Gastroesophageal sphincter (tissue), 4 donors: ENCODE data around the gene CYFIP2. TPM values are rescaled to one million over a fixed set of nuclear protein-coding genes. Genes with fewer than 3 reads are reported as not detected.
A peak's percentile ranks its signal among the peaks of the same experiment; 100 is the strongest.

ENCODE experiments used
- ATAC-seq: fragments of 150-250 bp; one replicate; pipeline ENCODE4 v1.9.1; 2016; ENCODE audit warnings: mild to moderate bottlenecking, moderate library complexity
- H3K27ac ChIP-seq, 4 donors: fragments of 200-600 bp; sonication (generic) in 3 of 4; 1 replicate in 3 of 4; 2 replicates in 1 of 4; pipeline ENCODE4 v1.5.1; 2016 to 2019
- H3K27me3 ChIP-seq: fragments of 200-600 bp; sonication (generic); one replicate; pipeline ENCODE4 v1.5.1; 2019
- H3K36me3 ChIP-seq, 2 donors: fragments of 200-600 bp; sonication (generic); one replicate each; pipeline ENCODE4 v1.5.1; 2019; ENCODE audit warnings: control low read depth in 1 of 2
- H3K4me1 ChIP-seq, 3 donors: fragments of 200-600 bp; sonication (generic); 1 replicate in 2 of 3; 2 replicates in 1 of 3; pipeline ENCODE4 v1.5.1; 2016 to 2019; ENCODE audit warnings: control low read depth in 2 of 3
- H3K4me3 ChIP-seq, 2 donors: fragments of 200-600 bp; sonication (generic); one replicate each; pipeline ENCODE4 v1.5.1; 2019; ENCODE audit warnings: mild to moderate bottlenecking in 1 of 2, moderate library complexity in 1 of 2
- H3K9me3 ChIP-seq, 3 donors: fragments of 200-600 bp; sonication (generic); one replicate each; pipeline ENCODE4 v1.5.1; 2017 to 2019; ENCODE audit warnings: control low read depth in 2 of 3
- EP300 ChIP-seq: sonication (generic); formaldehyde crosslinking; IDR thresholded peaks from one replicate; pipeline ENCODE4 v1.6.1; 2017; ENCODE audit warnings: antibody characterized with exemption, mild to moderate bottlenecking
- POLR2A ChIP-seq, 2 donors: fragments of 450-650 bp; IDR thresholded peaks; one replicate each; pipeline ENCODE4 v1.6.1; 2017; ENCODE audit warnings: antibody characterized with exemption in 2 of 2, mild to moderate bottlenecking in 2 of 2, moderate library complexity in 1 of 2
- POLR2AphosphoS5 ChIP-seq: sonication (generic); formaldehyde crosslinking; IDR thresholded peaks from one replicate; pipeline ENCODE4 v1.6.1; 2017; ENCODE audit warnings: antibody characterized with exemption
- WGBS, 2 donors: methylation state at CpG; one replicate each; pipeline ENCODE4 v1.1.5; 2018; ENCODE audit warnings: low coverage in 1 of 2; 5-methylcytosine and 5-hydroxymethylcytosine counted together
- total RNA-seq, 4 donors: library from RNA; depleted of rRNA; stranded (reverse); fragments of >200 nt; gene quantifications; one replicate each; pipeline ENCODE4 v1.1.0, GENCODE V29; 2016
- TF ChIP-seq, protein P1 (sequence below), 4 experiments: fragments of 200-600 bp in 2 of 4; fragments of 450-650 bp in 2 of 4; sonication (generic) in 1 of 4; IDR thresholded peaks; one replicate each; pipeline ENCODE4 v1.5.1; 2017 to 2019; ENCODE audit warnings: antibody characterized with exemption in 4 of 4, mild to moderate bottlenecking in 2 of 4, moderate library complexity in 2 of 4

The CYFIP2 gene
- total RNA-seq, 4 donors from 2014 or later = 13.7 to 50.6 (median 23.1) TPM

DNA sequence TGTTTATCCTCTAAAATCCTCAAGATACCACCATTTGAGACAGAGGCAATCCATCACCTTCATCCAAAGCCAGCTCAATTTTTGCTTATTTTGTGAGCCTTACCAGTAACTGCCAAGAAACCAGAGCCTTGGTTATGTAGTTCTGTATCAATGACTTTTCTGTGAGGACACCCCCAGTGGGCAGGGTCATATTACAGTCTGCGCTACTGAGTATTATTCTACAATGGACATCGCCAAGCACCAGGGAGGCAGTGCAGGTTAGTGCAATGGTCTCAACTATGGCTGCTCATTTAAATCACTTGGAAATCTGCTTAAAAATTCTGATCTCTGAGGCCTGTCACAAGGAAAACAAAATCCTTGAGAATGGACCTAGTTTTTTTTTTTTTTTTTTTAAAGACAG is 103.6 kb downstream of the CYFIP2 start:
- 94 to 100% methylated on average over 2 of the region's 2 CpGs for WGBS, 2 donors
- ATAC-seq = no peak
- peak overlapping the region; percentile 32 to 85 (median 59) for H3K27ac ChIP-seq

DNA sequence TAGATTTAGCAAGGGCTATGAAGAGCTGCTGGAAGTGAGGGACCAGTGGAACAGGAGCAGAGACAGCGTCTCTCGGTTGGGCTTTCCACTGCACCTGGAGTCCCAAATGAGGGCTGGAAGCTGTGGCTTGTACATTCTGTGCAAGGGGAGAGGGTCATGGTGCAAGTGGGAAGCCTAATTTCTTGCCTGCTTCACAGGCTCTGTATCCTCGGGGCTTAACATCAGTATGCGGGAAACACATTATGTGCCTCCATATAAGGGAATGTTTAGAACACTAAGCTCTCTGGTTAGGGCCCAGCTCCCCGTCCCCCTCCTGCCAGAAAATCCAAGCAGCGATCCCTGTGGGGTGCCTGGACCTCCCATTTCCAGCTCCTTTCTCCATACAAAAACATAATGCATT is 105.0 kb downstream of the CYFIP2 start:
- Histone ChIP-seq H3K4me3 (no peak overlapping the region), H3K4me1 (peaks cover 0 to 59% (median 8%) of the 10 kb centered on the region in 3 donors), H3K9me3 (no peaks in the 10 kb centered on the region), H3K36me3 (no peaks in the 10 kb centered on the region), H3K27me3 (no peaks in the 10 kb centered on the region), H3K27ac (peak overlapping the region; percentile 80 to 96 (median 84))
- TF ChIP-seq POLR2AphosphoS5 = peak; percentile 76
- TF ChIP-seq, protein P1, sequence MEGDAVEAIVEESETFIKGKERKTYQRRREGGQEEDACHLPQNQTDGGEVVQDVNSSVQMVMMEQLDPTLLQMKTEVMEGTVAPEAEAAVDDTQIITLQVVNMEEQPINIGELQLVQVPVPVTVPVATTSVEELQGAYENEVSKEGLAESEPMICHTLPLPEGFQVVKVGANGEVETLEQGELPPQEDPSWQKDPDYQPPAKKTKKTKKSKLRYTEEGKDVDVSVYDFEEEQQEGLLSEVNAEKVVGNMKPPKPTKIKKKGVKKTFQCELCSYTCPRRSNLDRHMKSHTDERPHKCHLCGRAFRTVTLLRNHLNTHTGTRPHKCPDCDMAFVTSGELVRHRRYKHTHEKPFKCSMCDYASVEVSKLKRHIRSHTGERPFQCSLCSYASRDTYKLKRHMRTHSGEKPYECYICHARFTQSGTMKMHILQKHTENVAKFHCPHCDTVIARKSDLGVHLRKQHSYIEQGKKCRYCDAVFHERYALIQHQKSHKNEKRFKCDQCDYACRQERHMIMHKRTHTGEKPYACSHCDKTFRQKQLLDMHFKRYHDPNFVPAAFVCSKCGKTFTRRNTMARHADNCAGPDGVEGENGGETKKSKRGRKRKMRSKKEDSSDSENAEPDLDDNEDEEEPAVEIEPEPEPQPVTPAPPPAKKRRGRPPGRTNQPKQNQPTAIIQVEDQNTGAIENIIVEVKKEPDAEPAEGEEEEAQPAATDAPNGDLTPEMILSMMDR (IDR thresholded peaks at IDR 0.05) = no peak
- TF ChIP-seq EP300 = no peak
- no peak for TF ChIP-seq POLR2A (IDR thresholded peaks at IDR 0.05)
- WGBS, 2 donors = 38 to 54% methylated on average over 4 of the region's 6 CpGs
- peak; percentile 56 for ATAC-seq

More for the DNA sequence above, 103.6 kb downstream of the CYFIP2 start:
- no peak for TF ChIP-seq POLR2A (IDR thresholded peaks at IDR 0.05)
- no peak for TF ChIP-seq EP300
- TF ChIP-seq, protein P1 (IDR thresholded peaks at IDR 0.05) = no peak
- no peak for TF ChIP-seq POLR2AphosphoS5
- no peaks in the 10 kb centered on the region for H3K9me3 ChIP-seq
- H3K4me1 ChIP-seq = peaks cover 0 to 60% (median 8%) of the 10 kb centered on the region in 3 donors
- no peak overlapping the region for H3K4me3 ChIP-seq
- H3K27me3 ChIP-seq = no peaks in the 10 kb centered on the region
- no peaks in the 10 kb centered on the region for H3K36me3 ChIP-seq

DNA sequence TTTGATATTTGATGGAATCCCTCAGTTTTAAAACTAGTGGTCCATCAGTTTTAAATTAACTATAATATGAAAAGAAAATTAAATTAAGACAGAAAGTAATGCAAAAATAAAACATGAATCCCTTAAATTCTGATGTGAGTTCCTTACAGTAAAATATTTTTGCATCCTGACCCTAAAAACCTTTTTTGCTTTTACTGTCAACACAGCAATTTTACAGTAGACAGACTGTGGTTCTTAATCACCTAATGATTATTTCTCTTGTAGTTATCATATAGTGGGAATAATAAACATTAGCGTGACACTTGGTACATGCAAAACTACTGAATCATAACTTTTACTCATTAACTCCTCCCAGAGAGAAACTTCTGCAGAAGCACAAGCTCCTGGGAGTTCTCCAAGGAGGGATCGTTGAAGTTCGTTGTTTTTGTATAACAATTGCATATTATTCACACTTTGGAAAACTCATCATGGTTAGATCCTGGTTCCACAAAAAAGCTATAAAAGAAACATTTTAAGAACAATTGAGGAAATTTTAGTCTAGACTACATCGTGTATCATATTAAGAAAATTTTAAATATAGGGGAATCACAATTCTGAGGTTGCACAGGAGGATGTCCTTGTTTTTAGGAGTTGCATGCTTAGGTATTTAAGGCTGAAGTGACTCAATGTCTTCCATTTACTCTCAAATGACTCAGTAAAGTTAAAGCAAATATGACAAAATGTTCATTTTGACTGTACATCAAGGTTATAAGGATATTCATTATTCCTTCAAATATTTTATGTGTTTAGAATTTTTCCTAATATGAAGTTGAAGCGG is 105.9 kb downstream of the CYFIP2 start:
- ATAC-seq = no peak
- Histone ChIP-seq H3K4me3 (no peak overlapping the region), H3K27ac (peak overlapping the region; percentile 80 to 96 (median 84)), H3K4me1 (peaks cover 0 to 51% (median 8%) of the 10 kb centered on the region in 3 donors), H3K9me3 (no peaks in the 10 kb centered on the region), H3K36me3 (no peaks in the 10 kb centered on the region), H3K27me3 (no peaks in the 10 kb centered on the region)
- WGBS, 2 donors = 41 to 45% methylated on average over 5 of the region's 5 CpGs
- TF ChIP-seq POLR2A (IDR thresholded peaks at IDR 0.05) (no peak), POLR2AphosphoS5 (no peak), EP300 (no peak)
- TF ChIP-seq, protein P1 (IDR thresholded peaks at IDR 0.05) = no peak

DNA sequence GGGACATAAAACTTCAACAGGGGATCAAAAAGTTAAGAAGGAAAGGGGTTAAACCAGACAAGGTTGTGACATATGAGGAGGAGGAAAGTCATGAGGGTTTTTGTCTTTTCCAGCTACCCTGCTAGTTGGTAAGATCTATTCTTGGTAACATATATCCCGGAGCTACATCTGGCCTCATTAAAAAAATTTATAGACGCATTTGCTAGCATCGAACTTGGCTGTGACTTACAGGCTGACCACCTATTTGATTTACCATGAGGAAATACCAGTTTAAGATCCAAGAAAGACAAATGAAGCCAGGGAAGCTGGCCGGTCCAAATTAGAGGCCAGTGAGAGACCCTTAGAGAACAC is 106.5 kb downstream of the CYFIP2 start:
- Histone ChIP-seq H3K36me3 (no peaks in the 10 kb centered on the region), H3K27ac (peak overlapping the region; percentile 41 to 85 (median 74))

More for the DNA sequence above, 106.5 kb downstream of the CYFIP2 start:
- Histone ChIP-seq H3K4me1 (peaks cover 0 to 47% (median 8%) of the 10 kb centered on the region in 3 donors), H3K9me3 (no peaks in the 10 kb centered on the region), H3K27me3 (no peaks in the 10 kb centered on the region), H3K4me3 (no peak overlapping the region)
- ATAC-seq = no peak
- TF ChIP-seq, protein P1 (IDR thresholded peaks at IDR 0.05) = no peak
- TF ChIP-seq EP300 (no peak), POLR2A (IDR thresholded peaks at IDR 0.05) (no peak), POLR2AphosphoS5 (no peak)
- 43 to 61% methylated on average over 4 of the region's 4 CpGs for WGBS, 2 donors
